Measurements from ENCODE around the gene PLA2G2F. TPM values are rescaled to one million over a fixed set of nuclear protein-coding genes. Genes with fewer than 3 reads are reported as not detected.

The PLA2G2F gene
- total RNA-seq, 4 donors from 2014 or later: not detected

GRCh38 chr1:20184997-20185833 lies 46.1 kb downstream of the PLA2G2F start:
- Histone ChIP-seq H3K27me3 (no peaks in the 10 kb centered on the region), H3K4me1 (peaks cover 18 to 26% of the 10 kb centered on the region in 2 donors), H3K4me3 (replicated peaks in 1 of 3) (peak overlapping the region in 1 of 3 donors; percentile 41), H3K9me3 (no peaks in the 10 kb centered on the region), H3K27ac (no peak overlapping the region), H3K36me3 (no peaks in the 10 kb centered on the region)
- 60 to 66% methylated on average over 17 of the region's 17 CpGs for WGBS, 2 donors
- intact Hi-C loops (cut with DNase I): no loop called here
- TF ChIP-seq CTCF (IDR thresholded peaks at IDR 0.05) (no peak), POLR2A (IDR thresholded peaks at IDR 0.05) (no peak)
- no peak for DNase-seq

GRCh38 chr1:20185834-20186782 lies 47.0 kb downstream of the PLA2G2F start, which contains the start of the genes PLA2G2C and UBXN10:
PLA2G2C (minus strand) TSS chr1:20186518; CDS start chr1:20177363, 9,155 bp downstream.
UBXN10 (plus strand) TSS chr1:20186096; CDS start chr1:20190562, 4,466 bp downstream.
- Histone ChIP-seq H3K27ac (peak within 1 kb of the TSS; percentile 56 to 75 (median 58)), H3K9me3 (no peaks in the 10 kb centered on the region), H3K4me3 (replicated peaks in 1 of 3) (peak within 1 kb of the TSS in 2 of 3 donors; percentile 2 to 41), H3K4me1 (peaks cover 18 to 26% of the 10 kb centered on the region in 2 donors), H3K27me3 (no peaks in the 10 kb centered on the region), H3K36me3 (no peaks in the 10 kb centered on the region)
- no peak for TF ChIP-seq POLR2A (IDR thresholded peaks at IDR 0.05)
- intact Hi-C loops (cut with DNase I): no loop called here
- WGBS, 2 donors: 2 to 5% methylated on average over 21 to 33 of the region's 52 CpGs
- DNase-seq: peak; percentile 76 to 85

- H3K27ac ChIP-seq: peak overlapping the region; percentile 56 to 75 (median 58)
- peak; percentile 92 to 95 for DNase-seq
- WGBS, 2 donors: 39 to 50% methylated on average over 7 of the region's 7 CpGs
- intact Hi-C loops (cut with DNase I): no loop called here
- H3K27me3 ChIP-seq: no peaks in the 10 kb centered on the region
- peaks cover 22 to 31% of the 10 kb centered on the region in 2 donors for H3K4me1 ChIP-seq
- no peaks in the 10 kb centered on the region for H3K36me3 ChIP-seq
- H3K4me3 ChIP-seq (replicated peaks in 1 of 3): no peak overlapping the region
- H3K9me3 ChIP-seq: no peaks in the 10 kb centered on the region
- TF ChIP-seq CTCF (IDR thresholded peaks at IDR 0.05): peak in 4 of 6 experiments; percentile 32 to 58 (median 42)
- no peak for TF ChIP-seq POLR2A (IDR thresholded peaks at IDR 0.05)
Measured at GRCh38 chr1:20187103-20187812, 48.1 kb downstream of the PLA2G2F start.

GRCh38 chr1:20187813-20188454 lies 48.8 kb downstream of the PLA2G2F start:
- no peaks in the 10 kb centered on the region for H3K36me3 ChIP-seq
- TF ChIP-seq POLR2A (IDR thresholded peaks at IDR 0.05) (no peak), CTCF (IDR thresholded peaks at IDR 0.05) (no peak)
- H3K9me3 ChIP-seq: no peaks in the 10 kb centered on the region
- intact Hi-C loops (cut with DNase I): no loop called here
- no peak for DNase-seq
- H3K27me3 ChIP-seq: no peaks in the 10 kb centered on the region
- peak overlapping the region in 1 of 3 donors; percentile 35 for H3K27ac ChIP-seq
- 70 to 87% methylated on average over 4 of the region's 4 CpGs for WGBS, 2 donors
- no peak overlapping the region for H3K4me3 ChIP-seq (replicated peaks in 1 of 3)
- H3K4me1 ChIP-seq: peaks cover 23 to 31% of the 10 kb centered on the region in 2 donors
